OCI-LY7 (cell line): ENCODE results near the gene ZNF132.
"Not testable (repeated sequence)": the region's sequence is repeated elsewhere in the genome, so short reads cannot be mapped to it uniquely, and the experiment has no call there.

Experiments used
- CTCF ChIP-seq: fragments of 200-600 bp; sonication (generic); conservative IDR thresholded peaks from 2 replicates; pipeline ENCODE4 v1.5.1; 2014; ENCODE audit warnings: mild to moderate bottlenecking, antibody characterized with exemption, low read length, moderate library complexity, mixed read lengths
- EZH2phosphoT487 ChIP-seq: fragments of 200-600 bp; sonication (generic); IDR thresholded peaks from 2 replicates; pipeline ENCODE4 v1.6.1; 2018; ENCODE audit warnings: low read depth, borderline replicate concordance, mild to moderate bottlenecking, mixed run types, antibody characterized with exemption, low read length, moderate library complexity, mixed read lengths

- not testable (repeated sequence) for TF ChIP-seq CTCF, EZH2phosphoT487
These were observed 3.0 kb upstream of the ZNF132 start for GRCh38 chr19:58442986-58443385.
